CD8-positive, alpha-beta memory T cell (primary cell): ENCODE measurements around the gene CAPN12. TPM values are rescaled to one million over a fixed set of nuclear protein-coding genes. Genes with fewer than 3 reads are reported as not detected.
"Not testable (repeated sequence)": the region's sequence is repeated elsewhere in the genome, so short reads cannot be mapped to it uniquely, and the experiment has no call there.

Experiments
- CTCF ChIA-PET: fragments of 350-600 bp; sonication (Branson Sonifier 250); formaldehyde crosslinking; loops from one replicate; lab custom pipeline; 2021; ENCODE audit warnings: antibody characterized with exemption; lab: Charles Lee
- POLR2A ChIA-PET: fragments of 350-600 bp; sonication (Branson Sonifier 250); formaldehyde crosslinking; loops from one replicate; lab custom pipeline; 2021; ENCODE audit warnings: antibody characterized with exemption; lab: Charles Lee
- DNase-seq, 5 donors: peaks; one replicate each; pipeline versions ENCODE4 v3.0.0 to v3.0.0-alpha.2; 2020 to 2022; ENCODE audit warnings: mixed read lengths in 1 of 5
- H3K27ac ChIP-seq: one replicate; pipeline ENCODE4 v1.7.0; 2013; ENCODE audit warnings: low read depth, mild to moderate bottlenecking, low read length, moderate library complexity
- H3K27me3 ChIP-seq: 2 replicates; pipeline ENCODE4 v1.7.0; 2013; ENCODE audit warnings: low read length, mild to moderate bottlenecking; ENCODE audit not compliant: insufficient read depth, poor library complexity, severe bottlenecking
- H3K36me3 ChIP-seq: 2 replicates; pipeline ENCODE4 v1.7.0; 2013; ENCODE audit warnings: mild to moderate bottlenecking, low read length, moderate library complexity; ENCODE audit not compliant: insufficient read depth
- H3K4me1 ChIP-seq: 2 replicates; pipeline ENCODE4 v1.7.0; 2013; ENCODE audit warnings: mild to moderate bottlenecking, low read length, moderate library complexity; ENCODE audit not compliant: insufficient read depth
- H3K4me3 ChIP-seq: 2 replicates; pipeline ENCODE4 v1.7.0; 2013; ENCODE audit warnings: mild to moderate bottlenecking, low read length
- H3K9me3 ChIP-seq: 2 replicates; pipeline ENCODE4 v1.7.0; 2013; ENCODE audit warnings: mild to moderate bottlenecking, low read length
- H3K27ac Mint-ChIP-seq, 8 donors: one replicate each; pipeline ENCODE4 v1.8.0; 2020 to 2021; ENCODE audit warnings: mixed read lengths in 8 of 8, mild to moderate bottlenecking in 6 of 8, inconsistent platforms in 3 of 8, moderate library complexity in 3 of 8
- H3K27me3 Mint-ChIP-seq, 2 donors: one replicate each; pipeline ENCODE4 v1.8.0; 2020 to 2021; ENCODE audit warnings: mixed read lengths in 2 of 2, mild to moderate bottlenecking in 1 of 2, moderate library complexity in 1 of 2
- H3K36me3 Mint-ChIP-seq, 3 donors: one replicate each; pipeline ENCODE4 v1.8.0; 2020 to 2021; ENCODE audit warnings: mixed read lengths in 3 of 3, inconsistent platforms in 1 of 3, mild to moderate bottlenecking in 1 of 3
- H3K4me1 Mint-ChIP-seq, 3 donors: one replicate each; pipeline ENCODE4 v1.8.0; 2020 to 2021; ENCODE audit warnings: mixed read lengths in 3 of 3, inconsistent platforms in 1 of 3, mild to moderate bottlenecking in 1 of 3
- H3K4me3 Mint-ChIP-seq, 7 donors: one replicate each; pipeline ENCODE4 v1.8.0; 2020 to 2021; ENCODE audit warnings: mixed read lengths in 7 of 7, mild to moderate bottlenecking in 6 of 7, moderate library complexity in 4 of 7, inconsistent platforms in 2 of 7
- H3K9me3 Mint-ChIP-seq, 5 donors: one replicate each; pipeline ENCODE4 v1.8.0; 2020 to 2022; ENCODE audit warnings: mixed read lengths in 5 of 5, mild to moderate bottlenecking in 3 of 5, moderate library complexity in 2 of 5, inconsistent platforms in 1 of 5
- polyA plus RNA-seq: library from polyadenylated mRNA; unstranded; fragments of 300-500 nt; fragmentation: Illumina TruSeq; gene quantifications from one replicate; pipeline ENCODE4 v1.2.3, GENCODE V29; 2021
- total RNA-seq, 2 experiments: library from RNA; stranded (reverse); gene quantifications; one replicate each; pipeline ENCODE4 v1.2.3, GENCODE V29; 2021

The CAPN12 gene, protein sequence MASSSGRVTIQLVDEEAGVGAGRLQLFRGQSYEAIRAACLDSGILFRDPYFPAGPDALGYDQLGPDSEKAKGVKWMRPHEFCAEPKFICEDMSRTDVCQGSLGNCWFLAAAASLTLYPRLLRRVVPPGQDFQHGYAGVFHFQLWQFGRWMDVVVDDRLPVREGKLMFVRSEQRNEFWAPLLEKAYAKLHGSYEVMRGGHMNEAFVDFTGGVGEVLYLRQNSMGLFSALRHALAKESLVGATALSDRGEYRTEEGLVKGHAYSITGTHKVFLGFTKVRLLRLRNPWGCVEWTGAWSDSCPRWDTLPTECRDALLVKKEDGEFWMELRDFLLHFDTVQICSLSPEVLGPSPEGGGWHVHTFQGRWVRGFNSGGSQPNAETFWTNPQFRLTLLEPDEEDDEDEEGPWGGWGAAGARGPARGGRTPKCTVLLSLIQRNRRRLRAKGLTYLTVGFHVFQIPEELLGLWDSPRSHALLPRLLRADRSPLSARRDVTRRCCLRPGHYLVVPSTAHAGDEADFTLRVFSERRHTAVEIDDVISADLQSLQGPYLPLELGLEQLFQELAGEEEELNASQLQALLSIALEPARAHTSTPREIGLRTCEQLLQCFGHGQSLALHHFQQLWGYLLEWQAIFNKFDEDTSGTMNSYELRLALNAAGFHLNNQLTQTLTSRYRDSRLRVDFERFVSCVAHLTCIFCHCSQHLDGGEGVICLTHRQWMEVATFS
- 1 to 10 TPM; 5.2 to 5.3 TPM for total RNA-seq
- polyA plus RNA-seq, result 19.5 TPM

DNA sequence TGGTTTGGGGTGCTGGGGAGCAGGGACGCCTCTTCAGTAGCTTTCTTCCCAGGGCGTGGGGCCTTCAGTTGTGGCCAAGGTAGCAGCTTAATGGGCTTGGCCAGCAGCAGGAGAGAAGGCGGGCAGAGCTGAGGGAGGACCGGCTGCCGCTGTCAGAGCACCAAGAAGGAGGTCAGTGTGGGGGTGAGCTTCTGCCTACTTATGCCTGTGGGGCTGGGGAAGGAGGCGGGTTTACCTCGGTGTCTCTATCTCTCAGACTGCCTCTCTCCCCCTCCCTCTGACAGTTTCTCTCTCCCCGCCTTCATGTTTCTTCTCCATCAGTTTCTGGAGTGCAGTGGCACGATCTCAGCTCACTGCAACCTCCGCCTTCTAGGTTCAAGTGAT is at the start of gene CAPN12:
Gene CAPN12, minus strand, starts transcription at position 177 of the 384 bp plus-strand sequence. CDS start 309 bp downstream, outside the sequence.
- ChIA-PET POLR2A (interaction anchor here (0.6 kb wide), 1 partner anchor 133 kb away, joined by 7 read pairs; no protein-coding TSS in a partner anchor), CTCF (interaction anchor here (1.7 to 2.0 kb wide), 3 partner anchors 25 to 341 kb away, joined by 3 to 5 read pairs (median 4); partner anchors contain the start of genes FAM98C, MRPS12 and SARS2)
- H3K27ac Mint-ChIP-seq, result peak within 1 kb of the TSS in 2 of 8 donors; percentile 38 to 77
- H3K36me3 Mint-ChIP-seq, result no peaks in the 10 kb centered on the region
- H3K27me3 Mint-ChIP-seq, result no peaks in the 10 kb centered on the region
- H3K27me3 ChIP-seq, result no peaks in the 10 kb centered on the region
- H3K36me3 ChIP-seq, result no peaks in the 10 kb centered on the region
- no peak within 1 kb of the TSS for H3K4me3 ChIP-seq
- no peaks in the 10 kb centered on the region for H3K9me3 Mint-ChIP-seq
- no peak within 1 kb of the TSS for H3K4me3 Mint-ChIP-seq
- peaks cover 7 to 13% (median 7%) of the 10 kb centered on the region in 3 donors for H3K4me1 Mint-ChIP-seq
- DNase-seq, result no peak
- H3K27ac ChIP-seq, result no peak within 1 kb of the TSS
- H3K4me1 ChIP-seq, result peaks cover 10% of the 10 kb centered on the region
- H3K9me3 ChIP-seq, result no peaks in the 10 kb centered on the region

DNA sequence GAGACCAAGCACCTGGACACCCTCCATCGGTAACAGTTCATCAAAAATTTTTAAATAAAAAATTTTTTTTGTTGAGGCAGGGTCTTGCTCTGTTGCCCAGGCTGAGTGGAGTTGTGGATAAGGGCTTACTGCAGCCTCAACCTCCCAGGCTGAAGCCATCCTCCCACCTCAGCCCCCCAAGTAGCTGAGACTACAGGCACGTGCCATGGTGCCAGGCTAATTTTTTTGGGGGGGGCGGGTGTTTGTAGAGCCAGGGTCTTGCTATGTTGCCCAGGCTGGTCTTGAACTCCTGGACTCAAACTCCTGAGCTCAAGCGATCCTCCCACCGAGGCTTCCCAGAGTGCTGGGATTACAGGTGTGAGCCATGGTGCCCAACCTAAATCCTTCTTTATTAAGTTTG is 49.4 kb upstream of the CAPN12 start:
- Mint-ChIP-seq H3K9me3 (no peaks in the 10 kb centered on the region), H3K4me3 (peak overlapping the region in 5 of 7 donors; percentile 39 to 92 (median 69)), H3K27me3 (no peaks in the 10 kb centered on the region), H3K27ac (peak overlapping the region in 1 of 8 donors; percentile 80), H3K4me1 (peaks cover 4 to 9% (median 6%) of the 10 kb centered on the region in 3 donors), H3K36me3 (no peaks in the 10 kb centered on the region)
- ChIA-PET POLR2A (interaction anchor here (0.7 kb wide), 1 partner anchor 315 kb away, joined by 11 read pairs; no protein-coding TSS in a partner anchor), CTCF (interaction anchor here (1.0 to 1.4 kb wide), 2 partner anchors 24 to 137 kb away, joined by 3 to 5 read pairs; partner anchors contain the start of genes MRPS12 and SARS2)
- DNase-seq, result no peak
- no peaks in the 10 kb centered on the region for H3K4me1 ChIP-seq
- H3K9me3 ChIP-seq, result no peaks in the 10 kb centered on the region
- H3K36me3 ChIP-seq, result no peaks in the 10 kb centered on the region
- no peak overlapping the region for H3K27ac ChIP-seq
- H3K27me3 ChIP-seq, result no peaks in the 10 kb centered on the region
- H3K4me3 ChIP-seq, result no peak overlapping the region

DNA sequence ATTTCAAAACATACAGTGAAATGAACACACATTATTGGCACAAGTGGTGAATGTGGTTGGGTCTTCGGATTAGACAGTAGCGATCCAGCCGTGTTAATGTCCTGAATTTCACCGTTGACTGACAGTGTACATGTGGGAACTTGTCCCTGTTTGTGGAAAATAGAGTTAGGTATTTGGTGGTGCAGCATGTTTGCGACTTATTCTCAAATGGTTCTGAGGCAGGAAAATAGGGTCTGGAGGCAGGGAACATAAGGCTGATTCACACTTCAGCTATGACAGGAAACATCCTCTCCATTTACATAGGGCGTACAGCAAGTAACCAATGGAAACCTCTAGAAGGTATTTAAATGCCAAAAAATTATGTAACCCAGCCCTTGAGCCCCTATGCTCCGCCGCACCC is 48.9 kb upstream of the CAPN12 start:
- no peaks in the 10 kb centered on the region for H3K4me1 ChIP-seq
- H3K4me1 Mint-ChIP-seq, result peaks cover 4 to 9% (median 6%) of the 10 kb centered on the region in 3 donors
- H3K9me3 Mint-ChIP-seq, result no peaks in the 10 kb centered on the region
- no peaks in the 10 kb centered on the region for H3K27me3 ChIP-seq
- H3K27ac Mint-ChIP-seq, result peak overlapping the region in 3 of 8 donors; percentile 33 to 80 (median 61)
- POLR2A ChIA-PET, result interaction anchor here (1.0 kb wide), 1 partner anchor 49 kb away, joined by 3 read pairs; no protein-coding TSS in a partner anchor
- no peaks in the 10 kb centered on the region for H3K36me3 ChIP-seq
- DNase-seq, result no peak
- no peaks in the 10 kb centered on the region for H3K36me3 Mint-ChIP-seq
- no peaks in the 10 kb centered on the region for H3K9me3 ChIP-seq
- H3K27me3 Mint-ChIP-seq, result no peaks in the 10 kb centered on the region
- H3K27ac ChIP-seq, result no peak overlapping the region
- CTCF ChIA-PET, result interaction anchor here (0.6 to 1.5 kb wide), 4 partner anchors 23 to 146 kb away, joined by 3 to 4 read pairs (median 3); partner anchors contain the start of gene ACTN4
- peak overlapping the region in 6 of 7 donors; percentile 56 to 92 (median 67) for H3K4me3 Mint-ChIP-seq
- H3K4me3 ChIP-seq, result no peak overlapping the region

DNA sequence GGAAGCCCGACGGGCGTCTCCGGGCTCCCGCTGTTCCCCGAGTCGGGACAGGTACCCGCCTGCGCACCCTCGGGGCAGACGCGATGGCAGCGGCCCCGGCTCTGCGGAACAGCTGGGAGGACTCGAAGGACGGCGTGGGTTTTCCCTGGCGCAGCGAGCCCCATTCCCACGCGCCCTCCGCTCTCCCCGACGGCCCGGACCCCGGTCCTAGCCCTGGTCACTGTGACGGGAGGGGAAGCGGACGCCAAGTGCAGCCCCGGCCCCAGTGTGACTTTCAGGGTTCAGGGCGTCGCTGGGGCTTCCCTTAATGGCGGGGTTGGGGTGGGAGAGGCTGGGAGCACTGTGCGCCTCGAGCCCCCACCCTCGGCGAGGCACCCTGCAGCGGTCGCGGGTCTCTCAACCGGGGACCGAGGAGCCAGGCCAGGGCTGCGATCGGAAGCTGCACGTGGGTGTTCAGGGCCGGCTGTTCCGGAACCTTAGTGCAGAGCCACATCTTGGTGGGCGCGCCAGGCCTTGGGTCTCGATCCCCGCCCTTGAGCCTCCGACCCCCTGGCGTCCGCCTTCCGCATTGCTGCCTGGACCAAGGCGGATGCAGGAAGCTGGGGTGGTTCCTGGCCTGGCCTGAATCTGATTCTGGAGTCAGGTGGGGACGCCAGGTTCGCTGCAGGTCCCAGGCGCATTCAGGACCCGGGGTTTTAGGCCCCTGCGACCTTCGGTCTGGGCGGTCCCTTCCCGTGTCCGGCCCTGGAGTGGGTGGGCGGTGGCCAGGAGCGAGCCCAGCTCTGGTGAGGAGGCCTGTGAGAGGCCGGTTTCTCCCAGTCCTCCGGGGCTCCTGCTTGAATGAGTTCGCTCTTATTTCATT is 48.2 kb upstream of the CAPN12 start:
- peaks cover 4 to 9% (median 6%) of the 10 kb centered on the region in 3 donors for H3K4me1 Mint-ChIP-seq
- H3K27ac Mint-ChIP-seq, result peak overlapping the region in 1 of 8 donors; percentile 80
- H3K27me3 Mint-ChIP-seq, result no peaks in the 10 kb centered on the region
- H3K36me3 Mint-ChIP-seq, result no peaks in the 10 kb centered on the region
- CTCF ChIA-PET, result interaction anchor here (0.6 to 1.5 kb wide), 4 partner anchors 23 to 145 kb away, joined by 3 to 4 read pairs (median 3); partner anchors contain the start of gene ACTN4
- no peaks in the 10 kb centered on the region for H3K9me3 Mint-ChIP-seq
- Histone ChIP-seq H3K27ac (no peak overlapping the region), H3K27me3 (no peaks in the 10 kb centered on the region), H3K9me3 (no peaks in the 10 kb centered on the region), H3K4me3 (no peak overlapping the region), H3K4me1 (no peaks in the 10 kb centered on the region), H3K36me3 (no peaks in the 10 kb centered on the region)
- DNase-seq, result peak in 3 of 5 donors; percentile 15 to 67 (median 31)
- POLR2A ChIA-PET, result interaction anchor here (1.0 kb wide), 1 partner anchor 50 kb away, joined by 3 read pairs; no protein-coding TSS in a partner anchor
- H3K4me3 Mint-ChIP-seq, result peak overlapping the region in 6 of 7 donors; percentile 56 to 92 (median 67)

DNA sequence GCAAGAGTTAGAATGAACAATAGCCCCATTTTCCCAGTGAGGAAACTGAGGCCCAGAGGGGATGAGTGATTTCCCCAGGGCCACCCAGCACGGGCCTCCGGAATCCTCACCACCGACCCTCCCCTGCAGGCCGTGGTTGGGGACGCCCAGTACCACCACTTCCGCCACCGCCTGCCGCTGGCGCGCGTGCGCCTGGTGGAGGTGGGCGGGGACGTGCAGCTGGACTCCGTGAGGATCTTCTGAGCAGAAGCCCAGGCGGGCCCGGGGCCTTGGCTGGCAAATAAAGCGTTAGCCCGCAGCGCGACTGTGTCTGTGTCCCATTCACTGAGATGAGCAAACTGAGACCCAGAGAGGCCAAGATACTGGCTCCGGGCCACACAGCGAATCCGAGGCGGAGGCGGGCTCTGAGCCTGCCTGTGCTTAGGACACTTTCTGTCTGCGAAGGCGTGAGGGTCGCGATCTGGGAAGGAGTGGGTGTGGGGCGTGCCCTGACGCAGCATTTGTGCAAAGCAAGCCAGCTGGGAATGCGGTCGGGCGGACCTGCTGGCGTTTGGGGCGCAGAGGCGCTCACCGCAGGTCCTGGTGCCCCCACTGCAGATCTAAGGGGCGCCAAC is 47.3 kb upstream of the CAPN12 start:
- H3K27ac ChIP-seq, POLR2A ChIA-PET, DNase-seq, H3K36me3 ChIP-seq, H3K4me1 Mint-ChIP-seq, H3K27me3 Mint-ChIP-seq, H3K27me3 ChIP-seq, H3K27ac Mint-ChIP-seq, H3K4me3 ChIP-seq, H3K4me1 ChIP-seq, H3K9me3 Mint-ChIP-seq, H3K9me3 ChIP-seq, H3K36me3 Mint-ChIP-seq, H3K4me3 Mint-ChIP-seq: not testable (repeated sequence)
- CTCF ChIA-PET, result interaction anchor here (1.5 kb wide), 1 partner anchor 144 kb away, joined by 3 read pairs; the partner anchor contains the start of gene ACTN4

DNA sequence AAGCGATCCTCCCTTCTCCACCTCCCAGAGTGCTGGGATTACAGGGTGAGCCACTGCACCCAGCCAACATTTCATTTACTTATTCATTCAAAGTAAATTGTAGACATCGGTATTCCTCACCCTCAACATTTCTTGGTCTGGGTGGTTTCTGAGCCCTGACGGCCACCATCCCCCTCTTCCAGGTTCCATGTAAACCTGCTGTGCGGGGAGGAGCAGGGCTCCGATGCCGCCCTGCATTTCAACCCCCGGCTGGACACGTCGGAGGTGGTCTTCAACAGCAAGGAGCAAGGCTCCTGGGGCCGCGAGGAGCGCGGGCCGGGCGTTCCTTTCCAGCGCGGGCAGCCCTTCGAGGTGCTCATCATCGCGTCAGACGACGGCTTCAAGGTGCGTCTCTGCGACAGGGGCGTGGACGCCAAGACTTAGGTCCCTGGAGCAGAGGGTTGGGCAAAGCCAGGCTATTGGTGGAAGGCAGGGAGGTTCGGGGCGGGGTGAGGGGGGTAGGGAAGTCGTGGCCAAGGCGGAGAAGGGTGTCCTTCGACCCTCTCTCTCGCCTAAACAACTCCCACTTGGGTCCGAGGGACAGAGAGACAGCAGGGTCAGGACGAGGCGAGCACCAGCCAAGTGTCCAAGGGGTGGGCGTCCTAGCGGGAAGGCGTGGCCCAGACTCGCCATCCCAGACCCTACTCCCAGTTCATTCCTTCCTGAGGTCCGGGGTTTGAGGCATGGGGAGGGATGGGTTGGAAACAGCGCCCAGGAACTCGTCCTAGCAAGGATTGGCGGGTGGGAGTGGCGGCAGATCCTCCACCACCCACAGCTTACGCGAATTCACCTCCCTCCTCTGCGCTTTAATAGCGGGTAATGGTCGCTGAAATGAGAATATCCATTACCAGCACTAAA is 46.5 kb upstream of the CAPN12 start:
- CTCF ChIA-PET, H3K27me3 Mint-ChIP-seq, H3K27ac Mint-ChIP-seq, H3K27me3 ChIP-seq, H3K27ac ChIP-seq, H3K4me3 Mint-ChIP-seq, H3K4me1 ChIP-seq, H3K36me3 ChIP-seq, DNase-seq, H3K36me3 Mint-ChIP-seq, H3K9me3 Mint-ChIP-seq, POLR2A ChIA-PET, H3K9me3 ChIP-seq, H3K4me3 ChIP-seq, H3K4me1 Mint-ChIP-seq: not testable (repeated sequence)
